ENCODE measurements around the gene NRXN2.

The NRXN2 gene

DNA sequence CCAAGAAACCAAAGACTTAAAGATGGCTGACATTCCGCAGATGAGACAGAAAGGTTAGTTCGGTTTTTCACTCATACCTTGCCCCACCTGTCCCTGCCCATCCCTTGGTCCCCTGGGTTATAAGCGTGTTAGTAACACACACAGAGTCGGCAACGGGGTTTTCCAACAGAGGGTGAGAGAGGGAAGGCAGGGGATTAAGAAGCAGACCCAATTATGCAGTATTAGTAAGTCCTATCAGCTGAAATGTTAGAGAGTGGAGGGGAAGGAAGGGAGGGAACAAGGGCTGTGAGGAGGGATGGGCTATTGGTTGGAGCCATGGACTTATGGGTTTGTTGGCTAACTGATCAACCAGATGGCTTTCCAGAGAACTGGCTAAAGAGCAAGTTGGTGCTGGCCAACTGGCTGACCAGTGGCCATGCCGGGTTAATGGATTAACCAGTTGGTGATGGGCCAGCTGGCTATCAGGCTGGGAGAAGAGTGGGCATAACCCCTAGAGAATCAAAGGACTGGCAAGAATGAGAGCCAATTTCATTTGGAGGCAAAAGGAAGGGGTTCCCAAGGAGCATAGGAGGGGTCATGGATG, 45.5 kb downstream of the NRXN2 start:
- no peak overlapping the region for H3K4me3 ChIP-seq (ENCODE audit: low read depth, low read length)
- DNase-seq (ENCODE audit: low read depth), result no peak
- TF ChIP-seq MAX (IDR thresholded peaks at IDR 0.05; ENCODE audit: low read depth, low read length) (no peak), CTCF (IDR thresholded peaks at IDR 0.05; ENCODE audit: low read depth, low read length) (no peak), POLR2A (IDR thresholded peaks at IDR 0.05; ENCODE audit: extremely low read depth, insufficient read length) (no peak), MYC (IDR thresholded peaks at IDR 0.05; ENCODE audit: low read depth, low read length) (no peak)

- TF ChIP-seq MYC (IDR thresholded peaks at IDR 0.05; ENCODE audit: low read depth, low read length), result no peak
- TF ChIP-seq POLR2A (IDR thresholded peaks at IDR 0.05; ENCODE audit: extremely low read depth, insufficient read length), result no peak
- no peak for TF ChIP-seq MAX (IDR thresholded peaks at IDR 0.05; ENCODE audit: low read depth, low read length)
- no peak for TF ChIP-seq CTCF (IDR thresholded peaks at IDR 0.05; ENCODE audit: low read depth, low read length)
- no peak overlapping the region for H3K4me3 ChIP-seq (ENCODE audit: low read depth, low read length)
- no peak for DNase-seq (ENCODE audit: low read depth)
Observed at GRCh38 chr11:64676261-64676615, 46.8 kb downstream of the NRXN2 start.

DNA sequence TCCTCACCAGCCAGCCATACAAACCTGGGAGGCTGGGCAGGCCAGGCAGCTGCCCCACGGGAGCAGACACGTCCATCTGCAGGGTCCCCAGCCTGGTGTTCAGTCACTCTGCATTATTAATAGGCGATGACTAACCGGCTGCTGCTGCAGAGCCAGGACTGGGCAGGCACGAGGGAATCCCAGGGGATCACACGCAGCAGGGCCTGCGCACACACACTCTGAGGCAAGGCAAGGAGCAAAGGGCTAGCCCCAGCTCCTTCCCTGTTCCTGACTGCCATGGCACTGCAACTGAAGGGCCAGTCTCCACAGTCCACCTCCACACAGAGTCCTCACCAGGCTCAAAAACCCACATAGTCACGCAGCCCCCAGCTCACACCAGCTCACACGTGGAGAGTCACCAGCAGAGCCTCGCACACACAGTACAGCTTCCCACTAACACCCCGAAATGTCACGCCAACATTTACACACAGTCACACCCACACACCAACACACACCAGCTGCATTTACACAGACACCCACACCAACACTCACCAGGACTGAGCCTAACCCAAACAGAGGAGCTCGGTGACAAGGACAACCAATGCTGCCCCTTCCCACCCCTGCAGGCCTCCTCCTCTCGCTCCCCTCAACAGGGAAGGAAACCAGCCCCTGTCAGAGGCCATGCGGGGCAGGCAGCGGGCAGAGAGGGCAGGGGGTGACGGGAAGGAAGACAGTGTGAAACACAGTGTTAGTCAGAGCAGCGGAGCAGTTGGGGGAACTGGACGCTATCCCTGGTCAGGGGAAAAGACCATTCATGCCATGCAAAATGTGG, 47.3 kb downstream of the NRXN2 start:
- TF ChIP-seq CTCF (IDR thresholded peaks at IDR 0.05; ENCODE audit: low read depth, low read length) (no peak), POLR2A (IDR thresholded peaks at IDR 0.05; ENCODE audit: extremely low read depth, insufficient read length) (no peak), MYC (IDR thresholded peaks at IDR 0.05; ENCODE audit: low read depth, low read length) (peak; percentile 92), MAX (IDR thresholded peaks at IDR 0.05; ENCODE audit: low read depth, low read length) (peak; percentile 78)
- DNase-seq (ENCODE audit: low read depth), result peak; percentile 98
- H3K4me3 ChIP-seq (ENCODE audit: low read depth, low read length), result no peak overlapping the region

GRCh38 chr11:64674774-64675173, 48.2 kb downstream of the NRXN2 start:
- H3K4me3 ChIP-seq (ENCODE audit: low read depth, low read length), result no peak overlapping the region
- peak; percentile 74 for DNase-seq (ENCODE audit: low read depth)
- TF ChIP-seq CTCF (IDR thresholded peaks at IDR 0.05; ENCODE audit: low read depth, low read length), result no peak
- TF ChIP-seq POLR2A (IDR thresholded peaks at IDR 0.05; ENCODE audit: extremely low read depth, insufficient read length), result no peak
- TF ChIP-seq MAX (IDR thresholded peaks at IDR 0.05; ENCODE audit: low read depth, low read length), result no peak
- TF ChIP-seq MYC (IDR thresholded peaks at IDR 0.05; ENCODE audit: low read depth, low read length), result no peak

GRCh38 chr11:64673279-64673678, 49.7 kb downstream of the NRXN2 start:
- no peak overlapping the region for H3K4me3 ChIP-seq (ENCODE audit: low read depth, low read length)
- DNase-seq (ENCODE audit: low read depth), result no peak
- TF ChIP-seq CTCF (IDR thresholded peaks at IDR 0.05; ENCODE audit: low read depth, low read length) (no peak), MAX (IDR thresholded peaks at IDR 0.05; ENCODE audit: low read depth, low read length) (no peak), MYC (IDR thresholded peaks at IDR 0.05; ENCODE audit: low read depth, low read length) (no peak), POLR2A (IDR thresholded peaks at IDR 0.05; ENCODE audit: extremely low read depth, insufficient read length) (no peak)
